K562 (cell line): ENCODE results near the gene BICC1. TPM values are rescaled to one million over a fixed set of nuclear protein-coding genes. Genes with fewer than 3 reads are reported as not detected.

Source experiments
- ATAC-seq: fragments of 200-7000 bp; cut with Tn5 transposase; 3 replicates; pipeline ENCODE4 v1.9.1; 2020; ENCODE audit warnings: moderate library complexity
- BruUV-seq: library from RNA; stranded (reverse); fragments of 400-500 nt; replicated peaks from 2 replicates; lab custom pipeline; 2021; lab: Mats Ljungman, UMichigan
- CTCF ChIA-PET: fragments of 300-600 bp; formaldehyde crosslinking; extraction: SDS; loops from one replicate; lab custom pipeline; 2021; ENCODE audit warnings: low intra/inter-chr PET ratio; lab: Yijun Ruan, JAX
- POLR2A ChIA-PET: fragments of 300-600, 350-650 bp; sonication (Branson Sonifier 250); formaldehyde crosslinking; extraction: SDS; loops from one replicate; lab custom pipeline; 2021; ENCODE audit warnings: antibody characterized with exemption, inconsistent platforms; lab: Yijun Ruan, JAX
- DNase-seq, 4 experiments: peaks; one replicate each; pipeline versions ENCODE4 v3.0.0 to v3.0.0-alpha.2; 2011 to 2018; ENCODE audit warnings: low spot score in 3 of 4, mixed read lengths in 3 of 4; ENCODE audit errors: extremely low read depth in 1 of 4
- FAIRE-seq: peaks from 2 replicates; lab custom pipeline; 2011; peaks lifted over from hg19 to GRCh38; lab: Jason Lieb, UNC
- H2AFZ ChIP-seq: 2 replicates; pipeline ENCODE4 v1.6.0; 2011; ENCODE audit warnings: low read depth, low read length, control low read depth, inconsistent platforms
- H3K27ac ChIP-seq: fragments of 200-600 bp; 3 replicates; pipeline ENCODE4 v1.8.0; 2011; ENCODE audit warnings: low read depth, mild to moderate bottlenecking, control low read depth, inconsistent platforms, low read length, moderate library complexity, mixed read lengths; ENCODE audit errors: extremely low read depth
- H3K27me3 ChIP-seq, 2 experiments: fragments of 300-600 bp in 1 of 2; 2 replicates in 1 of 2; 3 replicates in 1 of 2; pipeline versions ENCODE4 v1.6.0 to v1.8.0; 2011; ENCODE audit warnings: inconsistent platforms in 2 of 2, low read length in 2 of 2, mild to moderate bottlenecking in 1 of 2, mixed read lengths in 1 of 2, moderate library complexity in 1 of 2; ENCODE audit not compliant: control insufficient read depth in 2 of 2, insufficient read depth in 2 of 2
- H3K36me3 ChIP-seq: fragments of 300-600 bp; 3 replicates; pipeline ENCODE4 v1.8.0; 2011; ENCODE audit warnings: mild to moderate bottlenecking, low read length, inconsistent platforms; ENCODE audit not compliant: control insufficient read depth, insufficient read depth
- H3K4me1 ChIP-seq, 2 experiments: fragments of 200-600 bp in 1 of 2; replicated peaks in 1 of 2; 2 replicates in 1 of 2; 3 replicates in 1 of 2; pipeline versions ENCODE4 v1.5.1 to v1.8.0; 2011; ENCODE audit warnings: inconsistent platforms in 2 of 2, low read length in 2 of 2, mild to moderate bottlenecking in 1 of 2, mixed read lengths in 1 of 2, moderate library complexity in 1 of 2; ENCODE audit not compliant: control insufficient read depth in 2 of 2, insufficient read depth in 2 of 2
- H3K4me2 ChIP-seq: 2 replicates; pipeline ENCODE4 v1.6.1; 2011; ENCODE audit warnings: low read length, control low read depth, inconsistent platforms, mixed read lengths; ENCODE audit not compliant: insufficient read depth
- H3K4me3 ChIP-seq: fragments of 200-600 bp; sonication (generic), shearing (Covaris generic); 2 replicates; pipeline ENCODE4 v1.5.1; 2016; ENCODE audit warnings: control low read depth, inconsistent platforms
- H3K79me2 ChIP-seq: fragments of 200-600 bp; 3 replicates; pipeline ENCODE4 v1.8.0; 2011; ENCODE audit warnings: low read length, inconsistent platforms; ENCODE audit not compliant: control insufficient read depth, insufficient read depth
- H3K9ac ChIP-seq, 2 experiments: 2 replicates each; pipeline versions ENCODE4 v1.6.0 to v1.6.1; 2011; ENCODE audit warnings: low read depth in 2 of 2, low read length in 2 of 2, control low read depth in 1 of 2, inconsistent platforms in 1 of 2, mild to moderate bottlenecking in 1 of 2, mixed read lengths in 1 of 2; ENCODE audit not compliant: insufficient read depth in 1 of 2
- H3K9me1 ChIP-seq: one replicate; pipeline ENCODE4 v1.6.0; 2011; ENCODE audit warnings: inconsistent platforms, mild to moderate bottlenecking, low read length, moderate library complexity; ENCODE audit not compliant: control insufficient read depth, insufficient read depth
- H3K9me3 ChIP-seq: replicated peaks from 2 replicates; pipeline ENCODE4 v1.5.1; 2011; ENCODE audit warnings: low read depth, low read length, inconsistent platforms; ENCODE audit not compliant: control insufficient read depth, insufficient read depth
- H4K20me1 ChIP-seq: replicated peaks from 2 replicates; pipeline ENCODE4 v1.6.1; 2011; ENCODE audit warnings: low read length, inconsistent platforms, mixed read lengths; ENCODE audit not compliant: control insufficient read depth, insufficient read depth
- ARID4B ChIP-seq: sonication (generic); formaldehyde crosslinking; IDR thresholded peaks from 2 replicates; pipeline ENCODE4 v1.8.0; 2022; ENCODE audit warnings: mild to moderate bottlenecking, missing genetic modification reagents
- ETS1 ChIP-seq: conservative IDR thresholded peaks from 2 replicates; pipeline ENCODE4 v1.6.1; 2011; ENCODE audit warnings: low read depth, mild to moderate bottlenecking, low read length; ENCODE audit not compliant: control insufficient read depth
- ETV6 ChIP-seq, 3 experiments: fragments of 150-350 bp in 1 of 3; sonication (generic) in 1 of 3; formaldehyde crosslinking in 1 of 3; IDR thresholded peaks; 2 replicates each; pipeline versions ENCODE4 v1.6.1 to v1.8.0; 2014 to 2022; ENCODE audit warnings: borderline replicate concordance in 2 of 3, low read depth in 2 of 3, antibody characterized with exemption in 1 of 3, low read length in 1 of 3, mild to moderate bottlenecking in 1 of 3, missing genetic modification reagents in 1 of 3
- PHF8 ChIP-seq: fragments of 200-600 bp; sonication (generic); IDR thresholded peaks from 2 replicates; pipeline ENCODE4 v1.6.1; 2012; ENCODE audit warnings: mixed run types, mild to moderate bottlenecking, inconsistent platforms, low read length, moderate library complexity, borderline replicate concordance
- SRF ChIP-seq, 2 experiments: fragments of 250-450, 450-650 bp in 1 of 2; sonication (Bioruptor Pico) in 1 of 2; sonication (generic) in 1 of 2; formaldehyde crosslinking; IDR thresholded peaks; 2 replicates each; pipeline versions ENCODE4 v1.5.0 to v1.5.1; 2020 to 2022; ENCODE audit warnings: mild to moderate bottlenecking in 1 of 2, missing genetic modification reagents in 1 of 2
- ZNF263 ChIP-seq: sonication (generic); formaldehyde crosslinking; IDR thresholded peaks from 2 replicates; pipeline ENCODE4 v1.8.0; 2022; ENCODE audit warnings: mild to moderate bottlenecking, missing genetic modification reagents, borderline replicate concordance
- ZZZ3 ChIP-seq: fragments of 450-650 bp; IDR thresholded peaks from 2 replicates; pipeline ENCODE4 v1.6.1; 2016; ENCODE audit warnings: antibody characterized with exemption, mild to moderate bottlenecking, moderate library complexity
- WGBS: fragments of 100-300 bp; shearing (Covaris generic); methylation state at CpG from one replicate; pipeline ENCODE4 v1.1.6; 2016; ENCODE audit warnings: low coverage, mixed read lengths; ENCODE audit not compliant: insufficient coverage; ENCODE audit errors: missing lambda C conversion rate; 5-methylcytosine and 5-hydroxymethylcytosine counted together
- in situ Hi-C: fragments of 300-500 bp; cut with MboI; formaldehyde crosslinking; loops from 4 replicates; pipeline ENCODE4 v1.15.0; 2018; ENCODE audit warnings: inconsistent platforms, mixed read lengths
- intact Hi-C: fragments of 100-400 bp; cut with micrococcal nuclease; formaldehyde crosslinking; loops from 2 replicates; pipeline ENCODE4 v1.14.2; 2022
- polyA plus RNA-seq, 8 experiments: library from polyadenylated mRNA; depleted of rRNA in 4 of 8; stranded (reverse) in 5 of 8; unstranded in 3 of 8; fragments of >200 nt; fragmentation: Nextera tagmentation in 2 of 8; fragmentation: Illumina TruSeq in 1 of 8; extraction: Ambion mirVana in 2 of 8; extraction: Trizol in 1 of 8; gene quantifications; 2 replicates each; pipeline versions ENCODE4 v1.2.1 to v1.2.3, GENCODE V29; 2011 to 2014; ENCODE audit warnings: inconsistent platforms in 1 of 8, missing spikeins in 1 of 8
- total RNA-seq, 7 experiments: library from RNA; depleted of rRNA in 6 of 7; stranded (reverse); fragments of >200 nt in 6 of 7; fragmentation: Illumina TruSeq in 2 of 7; extraction: Trizol in 2 of 7; gene quantifications; 2 replicates each; pipeline versions ENCODE4 v1.2.1 to v1.2.3, GENCODE V29; 2011 to 2021; ENCODE audit warnings: low replicate concordance in 1 of 7

BICC1 gene
- total and polyA plus RNA-seq, 9 of the 15 experiments (the other 6 are each of a cell fraction or from before 2014, with no cell fraction given) = not detected

- DNase-seq = no peak
- ChIA-PET POLR2A (no interaction called here), CTCF (no interaction called here)
- Histone ChIP-seq H3K9me1 (no peaks in the 10 kb centered on the region), H3K4me2 (no peak overlapping the region), H3K27ac (no peak overlapping the region), H3K9ac (no peak overlapping the region), H3K9me3 (no peaks in the 10 kb centered on the region), H2AFZ (no peak overlapping the region), H3K79me2 (no peaks in the 10 kb centered on the region), H3K4me3 (no peak overlapping the region), H3K36me3 (no peaks in the 10 kb centered on the region), H4K20me1 (no peaks in the 10 kb centered on the region), H3K27me3 (no peaks in the 10 kb centered on the region), H3K4me1 (no peaks in the 10 kb centered on the region)
- TF ChIP-seq SRF (CRISPR knock-in tag; IDR thresholded peaks at IDR 0.05) (no peak), ARID4B (CRISPR knock-in tag) (no peak), PHF8 (no peak), ZZZ3 (no peak), ETS1 (no peak), ZNF263 (CRISPR knock-in tag) (no peak), ETV6 (IDR thresholded peaks at IDR 0.05; ENCODE audit: borderline replicate concordance in 1 of 2, low read depth in 2 of 2, low read length in 1 of 2) (no peak), ETV6 (CRISPR knock-in tag; IDR thresholded peaks at IDR 0.05; ENCODE audit: borderline replicate concordance) (no peak)
- in situ Hi-C loops = no loop called here
- 0% methylated on average over 1 of the region's 1 CpG for WGBS
- ATAC-seq = no peak
- no peak for FAIRE-seq
- intact Hi-C loops = no loop called here
- BruUV-seq = no TSS peak
Observed at GRCh38 chr10:58723966-58724365, 211.3 kb downstream of the BICC1 start.
